HG03060 (cell line): Measurements from ENCODE around the gene TCEAL3.
"Not testable (repeated sequence)": the region's sequence is repeated elsewhere in the genome, so short reads cannot be mapped to it uniquely, and the experiment has no call there.

ENCODE experiments used
- ATAC-seq: cut with Tn5 transposase; IDR thresholded peaks from one replicate; pipeline ENCODE4 v1.9.1; 2021; ENCODE audit warnings: low read depth, moderate number of reproducible peaks; ENCODE audit not compliant: unreplicated experiment

TCEAL3 gene, protein sequence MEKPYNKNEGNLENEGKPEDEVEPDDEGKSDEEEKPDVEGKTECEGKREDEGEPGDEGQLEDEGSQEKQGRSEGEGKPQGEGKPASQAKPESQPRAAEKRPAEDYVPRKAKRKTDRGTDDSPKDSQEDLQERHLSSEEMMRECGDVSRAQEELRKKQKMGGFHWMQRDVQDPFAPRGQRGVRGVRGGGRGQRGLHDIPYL

DNA sequence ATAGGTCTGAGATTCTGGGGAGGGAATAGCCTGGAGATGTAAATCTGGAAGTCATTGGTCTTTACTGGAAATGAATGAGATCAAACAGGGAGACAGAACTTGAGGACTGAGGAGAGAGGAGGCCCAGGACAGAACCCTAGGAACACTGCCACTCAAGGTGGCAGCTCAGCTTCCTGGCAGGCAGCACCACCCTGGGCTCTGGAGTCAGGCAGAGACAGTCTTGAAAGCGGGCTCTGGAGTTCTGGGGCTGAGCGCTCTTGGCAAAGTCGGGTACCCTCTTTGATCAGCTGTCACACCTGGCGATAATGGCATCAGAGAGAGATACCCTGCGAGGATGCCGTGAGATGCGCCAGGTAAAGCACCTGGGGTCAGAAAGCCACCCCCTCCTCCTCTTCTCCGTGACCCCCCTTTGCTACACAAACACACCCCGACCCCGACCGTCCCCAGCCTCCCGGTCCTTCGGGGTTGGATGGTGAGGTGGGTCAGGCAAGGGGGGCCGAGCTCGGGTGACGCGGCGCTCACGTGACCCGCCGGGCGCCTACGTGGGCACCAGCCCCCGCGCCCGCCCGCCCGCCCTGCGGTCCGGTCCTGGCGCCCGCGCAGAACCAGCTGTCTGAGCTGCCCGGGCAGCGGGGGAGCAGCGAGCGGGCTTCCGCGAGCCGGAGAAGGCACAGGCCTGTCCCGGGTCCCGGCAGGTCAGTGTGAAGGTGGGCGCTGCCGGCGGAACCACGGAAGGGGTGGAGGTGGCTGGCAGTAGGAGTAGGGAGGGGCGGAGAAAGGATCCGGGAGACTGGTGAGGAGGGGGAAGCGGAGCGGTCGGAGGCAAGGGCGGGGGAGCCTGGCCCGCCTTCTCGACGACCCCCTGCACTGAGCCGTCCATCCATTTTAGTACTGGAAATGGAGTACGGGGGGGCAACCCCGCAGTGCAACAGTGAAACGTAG is at the start of gene TCEAL3:
TSS of gene TCEAL3 (plus strand) at position 600 of the 942 bp plus-strand sequence. CDS start 1,102 bp downstream, outside the sequence.
- no peak for ATAC-seq

DNA sequence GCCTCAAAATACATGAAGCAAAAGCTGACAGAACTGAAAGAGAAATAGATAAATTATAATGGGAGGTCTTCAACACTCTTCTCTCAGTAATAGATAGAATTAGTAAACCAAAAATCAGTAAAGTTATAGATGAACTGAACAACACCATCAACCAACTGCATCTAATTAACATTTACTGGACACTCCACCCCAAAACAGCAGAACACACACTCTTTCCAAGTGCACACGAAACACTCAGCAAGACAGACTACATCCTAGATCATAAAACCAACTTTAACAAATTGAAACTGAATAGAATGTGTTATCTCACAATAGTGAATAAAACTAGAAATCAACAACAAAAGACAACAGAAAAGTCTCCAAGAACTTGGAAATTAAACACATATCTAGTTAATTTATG is 47.5 kb upstream of the TCEAL3 start:
- no peak for ATAC-seq

- no peak for ATAC-seq
Measured at GRCh38 chrX:103562801-103563200, 45.0 kb upstream of the TCEAL3 start.

DNA sequence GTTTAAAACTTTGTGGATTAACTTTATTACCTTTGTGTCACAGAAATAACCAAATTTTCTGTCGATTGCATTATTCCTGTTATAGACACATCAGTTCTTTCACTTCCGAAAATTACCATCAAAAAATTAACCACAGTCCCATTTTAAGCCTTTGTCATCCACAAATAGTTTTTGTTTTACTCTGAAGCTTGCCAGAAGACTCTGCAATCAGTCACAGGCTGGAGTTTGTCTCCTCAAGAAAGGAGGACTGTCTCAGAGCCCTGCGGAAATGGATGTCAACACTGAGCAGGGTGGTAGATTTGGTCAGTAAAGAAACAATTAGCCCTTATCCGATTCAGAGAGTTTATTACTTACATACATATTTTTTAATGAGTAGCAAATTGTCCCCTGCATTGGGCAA is 42.6 kb upstream of the TCEAL3 start:
- ATAC-seq: no peak

GRCh38 chrX:103565752-103566151 is 42.0 kb upstream of the TCEAL3 start:
- ATAC-seq: no peak

- ATAC-seq: no peak
Measured at GRCh38 chrX:103571121-103571520, 36.6 kb upstream of the TCEAL3 start.

DNA sequence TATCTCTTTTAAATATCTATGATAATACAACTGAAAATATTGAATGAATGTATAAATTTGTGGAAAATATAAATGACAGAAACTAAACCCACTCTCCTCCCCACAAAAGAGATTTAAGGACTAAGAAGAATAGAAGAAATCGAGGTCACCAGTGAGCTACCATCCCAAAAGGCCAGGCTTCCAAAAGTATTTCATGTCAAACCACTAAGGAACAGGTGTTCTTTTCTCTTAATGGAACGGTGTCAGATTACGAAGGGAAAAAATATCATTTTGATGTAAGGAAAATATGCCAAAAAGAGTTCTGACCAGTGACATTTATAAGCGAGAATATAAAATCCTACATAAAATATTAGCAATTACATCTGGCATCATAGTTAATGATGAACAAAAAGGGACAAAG is 36.0 kb upstream of the TCEAL3 start:
- no peak for ATAC-seq

GRCh38 chrX:103573202-103573601 is 34.6 kb upstream of the TCEAL3 start:
- ATAC-seq: no peak

DNA sequence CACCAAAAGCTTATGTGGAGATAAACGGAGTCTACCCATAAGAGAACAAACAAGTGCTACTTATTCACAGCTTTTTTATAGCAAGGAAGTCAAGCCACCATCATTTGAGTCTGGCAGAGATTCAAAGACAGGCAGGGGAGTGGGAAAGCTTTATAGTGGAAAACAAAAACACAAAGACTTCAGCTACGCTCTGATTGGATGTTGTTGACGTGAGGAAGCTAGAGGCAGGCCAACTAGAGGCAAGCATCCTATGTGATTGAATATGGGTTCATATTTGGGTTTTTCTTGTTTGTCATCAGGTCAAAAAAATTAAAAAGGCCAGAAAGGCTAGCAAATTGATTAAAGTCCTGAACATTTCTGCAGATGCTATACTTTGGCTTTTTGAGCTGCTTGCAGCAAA is 23.2 kb upstream of the TCEAL3 start:
- ATAC-seq: no peak

DNA sequence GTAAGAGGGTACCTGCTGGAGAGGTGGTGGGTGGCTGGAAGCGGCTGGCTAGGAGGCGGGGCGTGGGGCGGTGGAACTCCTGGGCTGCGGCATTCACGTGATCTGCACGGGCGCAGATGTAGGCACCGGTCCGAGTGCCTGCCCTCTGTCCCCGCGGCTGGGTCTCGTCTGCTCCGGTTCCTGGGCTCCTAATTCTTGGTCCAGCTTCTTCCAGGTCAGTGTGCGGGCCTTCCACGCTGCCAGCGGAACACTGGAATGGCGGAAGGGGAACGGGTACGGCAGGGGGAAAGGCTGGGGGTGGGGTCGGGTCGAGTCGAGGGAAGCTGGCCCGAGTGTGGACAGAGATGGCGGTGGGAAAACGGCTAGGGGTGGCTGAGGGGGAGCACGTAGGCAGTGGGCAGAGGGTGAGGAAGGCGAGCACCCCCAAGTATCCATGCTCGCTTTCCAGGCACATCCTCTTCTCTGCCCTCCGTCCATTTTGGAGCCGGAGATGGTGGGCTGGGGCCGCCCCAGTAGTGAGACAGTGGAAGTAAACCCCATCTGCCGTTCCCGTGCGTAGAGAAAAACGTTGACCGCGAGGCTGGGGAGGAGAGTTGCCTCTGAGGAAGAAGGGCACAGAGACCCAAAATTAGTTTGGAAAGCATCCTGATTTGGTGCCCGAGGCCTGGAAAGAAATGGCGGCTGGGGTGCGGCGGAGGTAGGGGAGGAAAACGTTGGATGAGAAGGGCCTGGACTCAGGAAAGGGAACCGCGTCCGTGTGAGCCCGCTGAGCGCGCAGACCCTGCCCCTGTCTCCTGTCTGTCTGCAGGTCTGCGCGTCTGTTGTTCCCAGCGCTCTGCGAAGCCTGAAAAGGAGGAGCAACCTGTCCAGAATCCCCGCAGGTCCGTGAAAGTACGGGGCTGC is 22.1 kb upstream of the TCEAL3 start, which contains the start of gene TCEAL4:
TSS of gene TCEAL4 (plus strand) at position 105 of the 903 bp plus-strand sequence. CDS start 1,161 bp downstream, outside the sequence.
- no peak for ATAC-seq

DNA sequence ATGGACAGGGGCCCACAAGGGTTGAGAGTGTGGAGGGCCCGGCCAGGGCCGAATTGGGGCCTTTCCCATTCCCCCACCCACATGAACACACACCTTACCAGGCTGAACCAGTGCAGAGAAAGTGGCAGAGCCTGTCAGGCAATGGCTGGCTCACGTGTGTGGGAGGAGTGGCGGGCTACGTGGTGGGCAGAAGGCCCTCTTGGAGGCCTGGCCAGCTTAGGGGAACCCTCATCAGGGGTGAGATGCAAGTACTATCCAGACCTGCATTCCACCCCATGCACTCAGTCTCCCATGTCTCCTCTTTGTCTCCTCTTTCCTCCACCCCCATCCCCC is 21.5 kb upstream of the TCEAL3 start:
- no peak for ATAC-seq

DNA sequence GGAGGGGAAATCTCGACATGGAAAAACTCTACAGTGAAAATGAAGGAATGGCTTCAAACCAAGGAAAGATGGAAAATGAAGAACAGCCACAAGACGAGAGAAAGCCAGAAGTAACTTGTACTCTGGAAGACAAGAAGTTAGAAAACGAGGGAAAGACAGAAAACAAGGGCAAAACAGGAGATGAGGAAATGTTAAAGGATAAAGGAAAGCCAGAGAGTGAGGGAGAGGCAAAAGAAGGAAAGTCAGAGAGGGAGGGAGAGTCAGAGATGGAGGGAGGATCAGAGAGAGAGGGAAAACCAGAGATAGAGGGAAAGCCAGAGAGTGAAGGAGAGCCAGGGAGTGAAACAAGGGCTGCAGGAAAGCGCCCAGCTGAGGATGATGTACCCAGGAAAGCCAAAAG is 21.1 kb upstream of the TCEAL3 start:
- no peak for ATAC-seq

DNA sequence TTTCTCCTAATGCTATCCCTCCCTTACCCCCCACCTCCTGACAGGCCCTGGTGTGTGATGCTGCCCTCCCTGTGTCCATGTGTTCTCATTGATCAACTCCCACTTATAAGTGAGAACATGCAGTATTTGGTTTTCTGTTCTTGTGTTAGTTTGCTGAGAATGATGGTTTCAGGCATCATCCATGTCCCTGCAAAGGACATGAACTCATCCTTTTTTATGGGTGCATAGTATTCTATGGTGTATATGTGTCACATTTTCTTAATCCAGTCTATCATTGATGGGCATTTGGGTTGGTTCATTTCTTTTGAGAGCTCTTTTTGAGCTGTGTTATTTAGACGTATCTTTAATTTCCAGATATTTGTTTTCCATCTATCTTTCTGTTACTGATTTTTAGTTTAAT is 15.5 kb upstream of the TCEAL3 start:
- ATAC-seq: not testable (repeated sequence)

GRCh38 chrX:103595202-103595601 is 12.6 kb upstream of the TCEAL3 start:
- not testable (repeated sequence) for ATAC-seq

DNA sequence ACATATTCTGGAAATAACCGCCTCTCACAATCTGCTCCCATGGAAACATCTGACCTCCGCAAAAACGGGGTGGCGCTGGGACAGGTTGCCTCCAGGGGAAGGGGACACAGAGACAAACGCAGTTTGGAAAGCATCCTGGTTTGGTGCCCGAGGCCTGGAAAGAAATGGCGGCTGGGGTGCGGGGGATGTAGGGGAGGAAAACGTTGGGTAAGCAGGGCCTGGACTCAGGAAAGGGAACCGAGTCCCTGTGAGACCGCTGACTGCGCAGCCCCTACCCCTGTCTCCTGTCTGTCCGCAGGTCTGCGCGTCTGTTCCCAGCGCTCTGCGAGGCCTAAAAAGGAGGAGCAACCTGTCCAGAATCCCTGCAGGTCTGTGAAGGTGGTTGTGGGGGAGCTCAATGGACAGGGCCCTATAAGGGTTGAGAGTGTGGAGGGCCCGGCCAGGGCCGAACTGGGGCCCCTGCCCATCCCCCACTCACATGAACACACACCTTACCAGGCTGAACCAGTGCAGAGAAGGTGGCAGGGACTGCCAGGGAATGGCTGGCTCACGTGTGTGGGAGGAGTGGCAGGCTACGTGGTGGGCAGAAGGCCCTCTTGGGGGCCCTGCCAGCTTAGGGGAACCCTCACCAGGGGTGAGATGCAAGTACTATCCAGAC is 672 bp downstream of the TCEAL3 start:
- ATAC-seq: no peak

DNA sequence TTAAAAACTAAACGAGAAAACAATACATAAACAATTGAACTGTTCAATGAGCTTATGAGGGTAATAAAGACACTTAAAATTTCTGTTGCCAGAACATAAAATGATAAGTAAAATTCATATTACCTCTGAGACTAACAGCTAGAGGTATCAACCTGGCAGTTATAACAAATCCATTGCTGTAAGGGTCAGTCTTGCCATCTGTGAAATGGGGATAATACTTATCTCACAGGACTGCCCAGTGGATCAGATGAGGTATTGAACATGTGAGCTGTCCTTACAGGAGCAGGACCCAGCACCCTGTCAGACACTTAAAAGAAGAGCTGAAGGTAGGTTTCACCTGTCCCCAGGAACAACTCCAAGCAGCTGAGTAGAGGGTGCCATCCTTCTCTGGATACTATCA is 2.5 kb downstream of the TCEAL3 start:
- ATAC-seq: no peak

DNA sequence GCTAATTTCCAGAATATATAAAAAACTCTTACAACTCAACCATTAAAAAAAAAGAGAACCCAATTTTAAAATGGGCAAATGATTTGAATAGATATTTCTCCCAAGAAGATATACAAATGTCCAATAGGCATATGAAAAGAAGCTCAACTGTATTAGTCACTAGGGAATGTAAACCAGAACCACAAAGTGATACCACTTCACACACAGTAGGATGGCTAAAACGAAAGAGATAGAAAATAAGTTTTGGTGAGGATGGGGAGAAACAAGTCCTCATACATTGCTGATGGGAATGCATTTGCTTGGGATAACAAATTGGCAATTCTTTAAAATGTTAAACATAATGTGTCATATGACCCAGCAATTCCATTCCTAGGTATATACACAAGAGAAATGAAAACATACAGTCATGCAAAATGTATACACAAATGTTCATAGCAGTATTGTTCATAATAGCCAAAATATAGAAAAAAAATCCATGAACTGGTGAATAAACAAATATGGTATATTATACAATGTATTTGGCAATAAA is 5.7 kb downstream of the TCEAL3 start:
- no peak for ATAC-seq

DNA sequence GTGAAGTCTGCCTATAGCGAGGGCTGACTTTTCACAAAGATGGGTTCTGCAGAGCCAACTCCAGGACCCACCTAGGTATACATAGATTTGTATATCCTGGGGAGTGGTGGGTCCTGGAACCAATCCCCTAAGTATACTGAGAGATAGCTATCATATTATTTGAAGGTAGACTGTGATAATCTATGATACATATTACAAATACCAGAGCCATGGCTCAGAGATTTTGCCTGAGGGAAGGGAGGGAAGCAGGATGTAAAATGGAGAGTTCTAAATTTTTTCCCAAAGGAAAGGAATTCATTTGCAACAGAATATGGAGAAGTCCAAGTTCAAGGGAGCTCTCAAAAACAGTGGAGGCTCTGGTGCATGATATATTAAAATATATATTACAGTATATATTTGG is 7.2 kb downstream of the TCEAL3 start:
- no peak for ATAC-seq

- ATAC-seq: no peak
Measured at GRCh38 chrX:103615781-103616371, 8.1 kb downstream of the TCEAL3 start.
